HG03025 (cell line): ENCODE data around the gene PTCD3.

Experiments
- ATAC-seq: cut with Tn5 transposase; IDR thresholded peaks from one replicate; pipeline ENCODE4 v1.9.1; 2021; ENCODE audit warnings: mild to moderate bottlenecking, moderate library complexity; ENCODE audit not compliant: unreplicated experiment, low FRiP score

PTCD3 gene

GRCh38 chr2:86105969-86106945 is at the start of gene PTCD3:
Gene PTCD3 (plus strand): TSS chr2:86106235. CDS start chr2:86106248, 13 bp downstream.
- peak; percentile 86 for ATAC-seq

- ATAC-seq: no peak
These were observed 49.3 kb upstream of the PTCD3 start for GRCh38 chr2:86056590-86057331.

DNA sequence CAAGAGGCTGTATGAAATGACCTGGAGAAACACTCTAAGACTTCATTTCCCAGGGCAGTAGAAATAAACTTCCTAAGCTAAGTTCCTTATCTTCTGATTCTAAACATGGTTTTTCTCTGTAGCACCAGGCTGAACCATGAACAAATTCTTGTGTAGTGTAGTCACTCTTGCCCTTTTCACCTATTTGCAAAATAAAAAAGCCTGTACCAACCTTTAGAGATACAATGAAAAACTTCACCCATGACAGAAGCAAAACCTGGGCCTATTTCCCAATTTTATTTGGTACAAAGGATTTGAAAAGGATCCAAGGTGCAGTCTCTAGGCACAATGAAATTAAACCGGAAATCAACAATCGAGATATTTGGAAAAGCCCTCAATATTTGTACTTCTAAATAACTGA is 44.0 kb upstream of the PTCD3 start:
- ATAC-seq: no peak

GRCh38 chr2:86064006-86064405 is 42.0 kb upstream of the PTCD3 start:
- ATAC-seq: no peak

- ATAC-seq: no peak
These were observed 40.5 kb upstream of the PTCD3 start for GRCh38 chr2:86065512-86065911.

DNA sequence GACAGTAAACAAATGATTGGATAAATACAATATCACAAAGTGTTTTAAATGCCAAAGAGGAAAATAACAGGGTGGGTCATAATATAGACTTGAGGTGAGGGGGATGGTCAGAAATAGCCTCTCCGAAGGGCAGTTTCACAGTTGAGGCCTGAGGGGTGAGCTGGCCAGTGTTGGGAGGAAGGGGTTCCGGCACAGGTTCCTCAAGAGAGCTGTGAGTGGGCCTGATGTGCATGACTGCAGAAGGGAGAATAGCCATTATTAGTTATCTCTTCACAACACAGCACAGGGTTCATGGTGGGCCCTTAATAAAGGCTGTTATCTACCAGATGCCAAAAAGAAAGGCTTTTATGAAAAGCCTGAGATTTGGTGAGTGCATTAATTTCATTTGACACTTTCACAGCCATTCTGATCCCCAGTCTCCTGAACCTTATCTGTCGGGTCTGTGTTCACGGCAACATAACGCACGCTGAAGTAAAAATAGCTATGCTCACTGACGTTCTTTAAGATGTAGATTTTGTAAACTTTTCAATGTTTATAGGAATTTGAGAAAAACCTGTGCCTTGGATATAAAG is 39.9 kb upstream of the PTCD3 start:
- no peak for ATAC-seq

DNA sequence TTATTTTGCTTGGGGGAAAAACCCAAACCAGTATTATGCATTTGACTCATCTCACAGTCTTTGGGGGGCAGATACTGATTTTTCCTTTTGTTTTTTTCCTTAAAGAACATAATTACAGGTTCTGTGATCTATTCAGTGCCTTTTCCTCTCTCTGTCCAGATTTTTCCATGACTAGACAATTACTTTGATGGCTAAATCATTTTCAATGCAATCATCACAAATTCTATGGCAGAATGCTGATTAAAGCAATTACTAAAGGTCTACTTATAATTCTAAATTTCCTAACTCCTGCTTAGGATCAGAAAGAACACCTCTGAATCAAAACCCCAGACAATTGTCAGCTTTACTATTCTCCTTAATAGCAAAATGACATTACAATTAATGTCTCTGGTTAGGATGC is 39.1 kb upstream of the PTCD3 start:
- ATAC-seq: no peak

- no peak for ATAC-seq
These were observed 37.9 kb upstream of the PTCD3 start for GRCh38 chr2:86068136-86068588.

- ATAC-seq: no peak
These were observed 37.4 kb upstream of the PTCD3 start for GRCh38 chr2:86068648-86069047.

DNA sequence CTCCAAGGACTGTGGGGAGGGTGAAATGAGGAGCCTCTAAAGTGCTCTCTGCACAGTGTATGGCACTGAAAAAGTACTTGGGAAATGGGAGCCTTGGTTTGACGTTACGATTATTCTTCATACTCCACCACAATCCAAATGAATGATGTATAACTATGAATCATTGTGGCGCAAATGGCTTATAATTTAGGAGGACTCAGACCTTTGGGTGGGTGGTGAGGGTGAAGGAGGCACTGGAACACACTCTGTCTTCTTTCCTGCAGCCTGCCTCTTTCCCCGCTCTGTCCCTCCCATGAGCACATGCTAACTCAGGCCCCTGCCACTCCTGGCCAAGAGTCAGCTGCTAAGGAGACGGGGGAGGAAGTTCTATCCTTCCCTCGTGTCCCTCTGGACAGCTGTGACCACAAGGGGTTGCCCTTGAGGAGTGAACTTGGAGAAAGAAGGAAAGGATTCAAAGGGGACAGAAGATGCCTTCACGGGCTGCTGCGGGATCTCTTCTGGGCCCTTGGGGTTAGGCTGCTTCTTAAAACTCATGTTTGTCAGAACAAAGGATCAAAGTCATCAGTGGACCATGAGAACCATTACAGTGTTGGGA is 36.8 kb upstream of the PTCD3 start:
- ATAC-seq: no peak

- no peak for ATAC-seq
These were observed 36.2 kb upstream of the PTCD3 start for GRCh38 chr2:86069783-86070339.

DNA sequence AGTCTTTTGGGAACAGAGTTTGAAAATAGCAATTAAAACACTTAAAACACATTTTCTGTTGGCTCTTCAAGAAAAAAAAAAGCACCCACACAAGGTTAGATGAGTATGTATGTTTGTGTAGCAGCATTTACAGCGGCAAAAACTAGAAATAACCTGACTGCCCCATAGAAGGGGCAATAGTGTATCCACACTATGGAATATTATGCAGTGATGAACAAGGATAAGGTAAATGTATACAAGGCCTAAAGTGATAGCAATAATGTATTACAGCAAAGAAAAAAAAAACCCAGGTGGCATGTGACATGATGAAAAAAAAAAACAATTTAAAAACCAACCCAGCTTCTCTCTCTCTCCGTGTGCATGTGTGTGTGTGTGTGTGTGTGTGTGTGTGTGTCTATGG is 35.2 kb upstream of the PTCD3 start:
- no peak for ATAC-seq

DNA sequence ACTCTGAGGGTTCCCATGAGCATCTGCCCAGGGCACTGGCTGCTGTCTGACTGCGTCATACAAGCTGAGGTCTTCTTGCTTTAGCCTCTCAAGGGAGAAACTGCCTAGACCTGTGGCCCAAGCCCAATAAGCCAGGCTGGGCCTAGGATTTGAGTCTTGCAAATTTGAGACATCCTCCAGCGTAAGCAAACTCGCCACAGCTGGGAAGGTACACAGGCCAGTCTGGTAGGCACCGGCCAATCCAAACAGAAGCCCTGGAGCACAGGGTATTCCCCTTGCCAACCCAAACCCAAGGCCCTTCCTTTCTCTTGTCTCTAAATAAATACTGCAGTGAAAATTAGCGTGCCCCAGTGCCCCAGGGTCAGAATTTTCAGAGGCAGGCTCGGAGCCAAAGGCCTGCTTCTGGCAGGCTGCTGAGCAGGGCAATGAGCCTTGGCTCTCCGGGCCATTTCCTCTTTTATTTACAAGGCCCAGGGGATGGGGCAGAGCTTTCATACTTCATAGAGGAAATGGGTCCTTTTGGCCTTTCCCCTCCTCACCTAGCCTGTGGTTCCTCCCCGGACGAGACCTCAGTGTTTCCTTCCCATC is 33.7 kb upstream of the PTCD3 start:
- no peak for ATAC-seq

DNA sequence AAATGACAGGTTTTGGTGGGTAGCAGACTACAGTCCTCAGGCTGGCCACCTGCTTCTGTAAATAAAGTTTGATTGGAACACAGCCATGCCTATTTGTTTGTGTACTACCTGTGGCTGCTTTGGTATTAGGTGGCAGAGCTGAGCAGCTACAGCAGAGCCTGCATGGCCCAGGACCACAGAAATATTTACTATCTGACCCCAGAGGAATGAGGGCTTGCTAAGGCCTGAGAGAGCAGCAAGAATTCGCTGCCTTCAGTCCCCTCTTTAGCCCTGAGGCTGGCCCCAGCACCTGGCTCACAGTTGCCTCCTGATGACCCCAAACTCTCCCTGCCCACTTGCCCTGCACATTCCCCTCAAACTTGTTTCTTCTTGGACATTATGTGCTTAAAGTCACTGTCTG is 32.8 kb upstream of the PTCD3 start:
- no peak for ATAC-seq

DNA sequence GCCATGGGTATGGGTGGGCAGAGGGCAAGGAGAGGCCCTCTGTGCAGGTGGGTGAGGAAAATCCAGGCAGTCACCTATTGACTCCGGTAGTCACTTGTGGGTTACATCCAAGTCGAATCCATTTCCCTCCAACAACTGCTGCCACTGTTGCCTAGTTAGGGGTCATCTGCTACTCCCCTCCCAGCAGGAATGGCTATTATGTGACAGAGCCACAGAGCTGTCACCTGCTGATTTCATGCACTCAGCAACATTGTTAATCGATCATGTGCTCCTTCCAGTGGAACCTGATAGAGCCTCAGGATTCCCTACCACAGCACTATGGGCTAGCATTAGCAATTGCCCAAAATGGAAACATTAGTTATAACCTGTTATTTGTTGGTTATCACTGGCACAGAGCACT is 31.8 kb upstream of the PTCD3 start:
- ATAC-seq: no peak

DNA sequence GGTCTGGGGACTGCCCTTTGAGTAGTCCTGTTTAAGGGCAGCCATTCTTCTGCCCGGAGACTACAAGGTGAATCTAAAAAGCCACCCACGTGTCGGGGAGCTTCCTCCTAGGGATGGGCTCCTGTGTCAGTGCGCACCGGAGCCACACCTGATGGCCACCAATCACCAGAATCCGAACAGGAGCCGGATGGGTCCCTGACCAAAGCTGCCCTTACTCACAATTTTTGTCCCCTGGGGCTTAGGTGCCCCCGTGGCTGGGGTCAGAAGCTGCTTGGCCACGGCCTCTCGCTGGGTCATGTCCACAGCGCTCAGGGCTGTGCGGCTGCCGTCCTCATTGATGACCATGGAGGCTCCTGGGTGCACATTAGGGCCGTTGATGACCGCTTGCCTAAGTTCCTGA is 31.2 kb upstream of the PTCD3 start:
- no peak for ATAC-seq

DNA sequence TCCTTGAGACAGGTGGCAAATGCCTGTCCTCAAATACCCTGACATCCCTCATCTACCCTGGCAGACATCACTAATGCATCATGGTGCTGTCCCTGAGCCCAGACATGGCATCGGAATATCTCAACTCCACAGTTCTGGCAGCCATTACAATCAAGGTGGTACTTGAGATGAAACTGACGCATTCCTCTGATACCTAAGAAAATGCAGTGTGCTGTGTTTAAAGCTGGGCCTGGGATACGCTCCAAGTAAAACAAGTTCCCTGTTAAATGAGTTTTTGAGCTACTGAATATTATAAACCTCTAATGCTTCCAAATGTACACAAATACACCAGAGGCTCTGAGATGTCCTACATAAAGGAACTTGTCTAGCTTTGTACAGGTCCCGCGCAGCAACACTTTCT is 30.1 kb upstream of the PTCD3 start:
- no peak for ATAC-seq

GRCh38 chr2:86078774-86079545 is 27.1 kb upstream of the PTCD3 start:
- no peak for ATAC-seq
